CD4-positive, alpha-beta T cell treated with Interleukin-2 at 100 ng/mL for 4 hours (primary cell): ENCODE measurements around the gene CRK.
"Not testable (repeated sequence)": the region's sequence is repeated elsewhere in the genome, so short reads cannot be mapped to it uniquely, and the experiment has no call there.

Experiments
- DNase-seq: peaks from one replicate; pipeline ENCODE4 v3.0.0-alpha.2; 2020; ENCODE audit warnings: low spot score

Gene CRK

GRCh38 chr17:1467898-1468492 lies 12.0 kb upstream of the CRK start:
- DNase-seq = no peak

GRCh38 chr17:1467258-1467657 lies 11.2 kb upstream of the CRK start:
- DNase-seq = no peak

GRCh38 chr17:1464186-1464585 lies 8.2 kb upstream of the CRK start:
- DNase-seq = no peak

GRCh38 chr17:1462164-1463112 lies 6.4 kb upstream of the CRK start:
- no peak for DNase-seq

- no peak for DNase-seq
These were observed 5.3 kb upstream of the CRK start for GRCh38 chr17:1461198-1461944.

- no peak for DNase-seq
These were observed 4.2 kb upstream of the CRK start for GRCh38 chr17:1460233-1460632.

- DNase-seq = peak; percentile 30
These were observed 688 bp downstream of the CRK start for GRCh38 chr17:1455291-1455796.

GRCh38 chr17:1454541-1454940 lies 1.5 kb downstream of the CRK start:
- no peak for DNase-seq

GRCh38 chr17:1453694-1454093 lies 2.3 kb downstream of the CRK start:
- not testable (repeated sequence) for DNase-seq

- no peak for DNase-seq
These were observed 3.2 kb downstream of the CRK start for GRCh38 chr17:1452836-1453235.

- DNase-seq = not testable (repeated sequence)
These were observed 5.8 kb downstream of the CRK start for GRCh38 chr17:1450261-1450660.

GRCh38 chr17:1449412-1449967 lies 6.5 kb downstream of the CRK start:
- no peak for DNase-seq

GRCh38 chr17:1447052-1447451 lies 9.0 kb downstream of the CRK start:
- no peak for DNase-seq

GRCh38 chr17:1446201-1446600 lies 9.8 kb downstream of the CRK start:
- no peak for DNase-seq

- not testable (repeated sequence) for DNase-seq
These were observed 10.3 kb downstream of the CRK start for GRCh38 chr17:1445695-1446094.

GRCh38 chr17:1442721-1443120 lies 13.3 kb downstream of the CRK start:
- not testable (repeated sequence) for DNase-seq

GRCh38 chr17:1442187-1442586 lies 13.8 kb downstream of the CRK start:
- no peak for DNase-seq

- no peak for DNase-seq
These were observed 15.1 kb downstream of the CRK start for GRCh38 chr17:1440921-1441320.

- no peak for DNase-seq
These were observed 17.4 kb downstream of the CRK start for GRCh38 chr17:1438593-1439083.

- no peak for DNase-seq
These were observed 20.7 kb downstream of the CRK start for GRCh38 chr17:1435326-1435725.

GRCh38 chr17:1434150-1434549 lies 21.9 kb downstream of the CRK start:
- DNase-seq = no peak

GRCh38 chr17:1431631-1432104 lies 24.4 kb downstream of the CRK start:
- DNase-seq = no peak
